Stimulated activated CD4-positive, alpha-beta T cell treated with anti-CD3 and anti-CD28 coated beads, Interleukin-1b, Interleukin-23, amount 100 ng/mL, for 48 hours (primary cell): ENCODE measurements around the gene ZNF562.
"Not testable (repeated sequence)": the region's sequence is repeated elsewhere in the genome, so short reads cannot be mapped to it uniquely, and the experiment has no call there.

Experiments used
- DNase-seq: peaks from one replicate; pipeline ENCODE4 v3.0.0-alpha.2; 2020

The ZNF562 gene

DNA sequence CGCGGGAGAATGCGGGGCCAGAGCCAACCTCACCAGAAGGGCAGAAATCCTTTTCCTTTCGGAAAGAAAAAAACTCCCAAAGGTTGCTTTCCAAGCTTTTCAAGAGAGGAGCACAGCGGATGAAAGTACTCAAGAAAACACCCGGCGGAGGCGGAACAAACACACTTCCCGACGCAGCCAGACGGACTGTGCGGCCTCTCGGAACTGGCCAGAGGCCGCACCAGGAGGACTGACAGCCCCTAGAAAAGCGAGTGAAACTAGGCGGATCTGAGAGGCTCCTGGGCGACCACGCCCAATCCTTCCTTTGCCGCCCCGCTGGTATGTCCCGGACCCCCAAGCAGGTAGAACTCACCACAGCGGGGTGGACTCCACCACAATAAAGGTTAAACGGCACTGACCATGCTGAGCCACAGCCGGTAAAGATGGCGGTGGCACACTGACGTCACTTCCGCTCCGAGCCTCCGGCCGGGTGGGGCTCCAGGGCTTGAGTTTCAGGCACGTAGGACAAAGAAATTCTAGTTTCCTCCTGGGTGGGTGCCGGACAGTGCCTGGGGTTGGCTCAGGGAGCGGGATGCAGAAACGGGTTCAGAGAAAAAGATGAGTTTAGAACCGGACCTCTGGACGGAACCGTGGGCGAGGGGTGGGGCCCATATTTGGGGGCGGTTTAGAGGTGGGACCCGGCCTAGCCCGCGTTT lies at the start of gene ZNF562:
Gene ZNF562, minus strand, starts transcription at position 438 of the 695 bp plus-strand sequence. CDS start 14,356 bp downstream, outside the sequence.
- peak; percentile 83 for DNase-seq

DNA sequence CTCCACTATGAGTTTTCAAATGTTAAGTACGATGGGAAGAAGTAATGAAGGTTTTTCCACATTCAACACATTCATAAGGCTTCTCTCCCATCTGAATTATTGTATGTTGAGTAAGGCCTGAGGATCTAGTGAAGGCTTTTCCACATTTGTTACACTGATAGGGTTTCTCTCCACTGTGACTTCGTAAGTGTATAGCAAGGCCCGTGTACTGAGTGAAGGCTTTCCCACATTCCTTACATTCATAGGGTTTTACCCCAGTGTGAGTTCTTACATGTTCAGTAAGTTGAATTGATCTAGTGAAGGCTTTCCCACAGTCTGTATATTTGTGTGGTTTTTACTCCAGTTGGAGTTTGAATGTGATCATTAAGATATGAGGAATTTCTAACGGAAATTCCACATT lies 49.3 kb upstream of the ZNF562 start:
- DNase-seq, result no peak

DNA sequence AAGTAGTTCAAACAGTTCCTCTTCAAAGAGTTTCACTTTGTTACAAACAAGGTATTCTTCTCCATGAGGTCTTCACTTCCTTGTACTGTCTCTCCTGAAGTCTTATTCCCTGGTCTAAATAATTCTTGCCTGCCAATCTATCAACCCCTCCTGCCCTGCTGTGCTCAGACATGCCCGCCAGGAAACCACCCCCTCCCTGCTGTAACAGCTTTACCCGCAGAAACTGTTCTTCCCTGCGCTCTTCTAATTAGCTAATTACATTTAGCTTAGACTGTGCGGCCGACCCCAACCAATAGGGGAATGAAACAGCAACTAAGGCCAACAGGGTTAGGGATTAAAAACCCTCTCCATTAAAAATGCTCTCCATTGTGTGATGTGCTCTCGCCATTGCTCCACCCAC lies 47.0 kb upstream of the ZNF562 start:
- DNase-seq, result no peak

DNA sequence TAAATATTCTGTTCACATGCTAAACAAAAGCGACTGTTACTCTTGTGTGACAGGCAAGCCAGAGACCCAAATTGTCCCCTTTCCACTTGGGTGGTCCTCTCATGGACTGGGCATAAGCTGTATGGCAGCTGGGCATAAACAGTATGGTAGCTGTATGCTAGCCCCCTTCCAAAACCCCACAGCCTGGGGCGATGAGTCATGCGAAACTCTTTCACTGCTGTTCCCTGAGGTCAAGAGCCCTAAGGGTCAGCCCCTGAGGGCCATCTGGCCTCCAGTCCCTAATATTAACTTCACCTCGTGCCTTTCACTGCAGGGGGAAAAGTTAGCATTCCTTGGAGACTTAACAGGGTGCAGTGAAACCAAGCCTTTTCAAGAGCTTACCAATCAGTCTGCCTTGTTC lies 45.6 kb upstream of the ZNF562 start:
- DNase-seq, result no peak

DNA sequence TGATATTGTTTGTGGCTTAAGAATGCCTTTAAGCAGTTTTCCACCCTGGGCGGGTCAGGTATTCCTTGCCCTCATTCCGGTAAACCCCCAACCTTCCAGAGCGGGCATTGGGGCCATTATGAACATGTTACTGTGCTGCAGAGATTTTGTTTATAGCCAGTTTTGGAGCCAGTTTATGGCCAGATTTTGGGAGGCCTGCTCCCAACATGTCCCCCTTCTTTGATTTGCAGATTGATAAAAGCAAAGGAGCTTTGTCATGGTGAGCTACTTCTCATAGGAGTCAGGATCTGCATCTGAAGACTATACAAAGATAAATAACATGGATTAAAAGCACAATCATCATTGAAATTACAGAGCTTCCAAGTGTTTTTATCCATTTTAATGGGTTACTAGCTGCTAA lies 36.9 kb upstream of the ZNF562 start:
- DNase-seq, result no peak

DNA sequence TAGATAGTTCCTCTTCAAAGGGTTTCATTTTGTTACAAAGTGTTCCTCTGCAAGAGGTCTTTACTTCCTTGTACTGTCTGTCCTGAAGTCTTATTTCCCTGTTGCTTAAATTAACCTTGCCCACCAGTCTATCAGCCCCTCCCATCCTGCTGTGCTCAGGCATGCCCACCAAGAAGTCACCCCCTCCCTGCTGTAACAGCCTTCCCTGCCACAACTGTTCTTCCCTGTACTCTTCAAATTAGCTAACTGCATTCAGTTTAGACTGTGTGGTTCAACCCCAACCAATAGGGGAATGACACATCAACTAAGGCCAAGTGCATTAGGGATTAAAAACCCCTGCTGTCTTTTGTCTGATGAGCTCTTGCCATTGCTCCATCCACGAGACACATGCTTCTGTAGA lies 34.4 kb upstream of the ZNF562 start:
- no peak for DNase-seq

DNA sequence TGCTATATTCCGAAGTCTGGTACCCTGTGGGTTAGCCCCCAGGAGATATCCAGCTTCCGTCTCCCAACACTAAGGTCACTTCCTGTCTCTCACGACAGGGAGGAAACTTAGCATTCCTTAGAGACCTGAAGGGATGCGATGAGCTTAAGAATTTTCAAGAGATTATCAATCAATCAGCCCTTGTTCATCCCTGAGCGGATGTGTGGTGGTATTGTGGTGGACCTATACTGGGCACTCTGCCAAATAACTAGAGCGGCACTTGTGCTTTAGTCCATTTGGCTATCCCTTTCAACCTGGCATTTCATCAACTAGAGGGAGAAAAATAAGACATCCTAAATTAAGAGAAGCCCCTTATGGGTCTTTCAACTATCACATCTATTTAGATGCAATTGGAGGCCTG lies 30.9 kb upstream of the ZNF562 start:
- DNase-seq, result no peak

DNA sequence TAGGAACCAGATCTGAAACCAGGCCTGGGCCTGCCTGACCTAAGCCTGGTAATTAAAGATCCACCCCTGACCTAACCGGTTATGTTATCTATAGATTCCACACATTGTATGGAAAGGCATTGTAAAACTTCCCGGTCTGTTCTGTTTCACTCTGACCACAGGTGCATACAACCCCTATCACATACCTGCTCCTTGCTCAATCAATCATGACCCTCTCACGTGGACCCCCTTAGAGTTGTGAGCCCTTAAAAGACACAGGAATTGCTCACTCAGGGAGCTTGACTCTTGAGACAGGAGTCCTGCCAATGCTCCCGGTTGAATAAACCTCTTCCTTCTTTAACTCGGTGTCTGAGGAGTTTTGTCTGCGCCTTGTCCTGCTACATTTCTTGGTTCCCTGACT lies 27.3 kb upstream of the ZNF562 start:
- DNase-seq, result no peak

DNA sequence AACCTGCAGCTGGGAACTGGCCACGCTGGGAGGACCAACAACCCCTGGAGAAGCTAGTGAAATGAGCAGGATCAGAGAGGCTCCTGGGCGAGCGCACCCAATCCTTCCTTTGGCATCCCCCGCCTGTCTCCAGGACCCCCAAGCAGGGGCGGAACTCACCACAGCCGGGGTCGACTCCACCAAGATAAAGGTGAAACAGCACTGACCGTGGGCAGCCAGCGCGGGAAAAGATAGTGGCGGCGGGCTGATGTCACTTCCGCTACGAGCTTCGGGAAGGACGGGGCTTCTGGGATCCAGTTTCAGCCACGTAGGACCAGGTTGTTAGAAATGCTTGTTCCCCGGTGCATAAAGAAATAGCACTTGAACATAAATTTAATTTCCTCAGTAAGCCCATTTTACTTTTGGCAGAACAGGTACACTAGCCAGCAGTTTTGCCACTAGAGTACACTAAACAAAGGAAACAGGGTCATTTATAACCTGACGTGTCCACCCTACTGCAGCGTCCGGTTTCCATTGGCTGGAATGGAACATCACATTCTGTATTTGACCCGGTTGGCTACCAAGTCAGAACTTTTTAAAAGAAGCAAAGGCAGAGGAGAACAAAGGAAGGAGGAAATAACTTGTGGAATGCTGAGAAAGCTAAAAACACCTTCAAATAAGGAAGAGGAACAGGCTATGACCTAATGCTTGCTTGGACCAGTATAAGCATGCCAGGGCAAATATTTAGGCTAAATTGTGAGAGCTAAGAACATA lies 25.5 kb upstream of the ZNF562 start:
- DNase-seq, result no peak

DNA sequence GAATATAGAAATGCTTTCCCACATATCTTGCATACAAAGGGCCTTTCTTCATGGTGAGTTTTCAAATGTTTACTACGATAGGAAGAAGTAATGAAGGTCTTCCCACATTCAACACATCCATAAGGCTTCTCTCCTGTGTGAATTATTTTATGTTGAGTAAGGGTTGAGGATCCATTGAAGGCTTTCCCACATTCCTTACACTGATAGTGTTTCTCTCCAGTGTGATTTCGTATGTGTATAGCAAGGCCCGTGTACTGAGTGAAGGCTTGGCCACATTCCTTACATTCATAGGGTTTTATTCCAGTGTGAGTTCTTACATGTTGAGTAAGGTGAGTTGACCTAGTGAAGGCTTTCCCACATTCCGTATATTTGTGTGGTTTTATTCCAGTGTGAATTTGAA lies 15.4 kb upstream of the ZNF562 start:
- DNase-seq, result not testable (repeated sequence)

DNA sequence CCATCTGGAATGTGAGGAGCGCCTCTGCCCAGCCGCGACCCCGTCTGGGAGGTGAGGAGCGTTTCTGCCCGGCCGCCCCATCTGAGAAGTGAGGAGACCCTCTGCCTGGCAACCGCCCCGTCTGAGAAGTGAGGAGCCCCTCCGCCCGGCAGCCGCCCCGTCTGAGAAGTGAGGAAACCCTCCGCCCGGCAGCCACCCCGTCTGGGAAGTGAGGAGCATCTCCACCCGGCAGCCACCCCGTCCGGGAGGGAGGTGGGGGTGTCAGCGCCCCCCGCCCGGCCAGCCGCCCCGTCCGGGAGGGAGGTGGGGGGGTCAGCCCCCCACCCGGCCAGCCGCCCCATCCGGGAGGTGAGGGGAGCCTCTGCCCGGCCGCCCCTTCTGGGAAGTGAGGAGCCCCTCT lies 5.1 kb upstream of the ZNF562 start:
- not testable (repeated sequence) for DNase-seq

DNA sequence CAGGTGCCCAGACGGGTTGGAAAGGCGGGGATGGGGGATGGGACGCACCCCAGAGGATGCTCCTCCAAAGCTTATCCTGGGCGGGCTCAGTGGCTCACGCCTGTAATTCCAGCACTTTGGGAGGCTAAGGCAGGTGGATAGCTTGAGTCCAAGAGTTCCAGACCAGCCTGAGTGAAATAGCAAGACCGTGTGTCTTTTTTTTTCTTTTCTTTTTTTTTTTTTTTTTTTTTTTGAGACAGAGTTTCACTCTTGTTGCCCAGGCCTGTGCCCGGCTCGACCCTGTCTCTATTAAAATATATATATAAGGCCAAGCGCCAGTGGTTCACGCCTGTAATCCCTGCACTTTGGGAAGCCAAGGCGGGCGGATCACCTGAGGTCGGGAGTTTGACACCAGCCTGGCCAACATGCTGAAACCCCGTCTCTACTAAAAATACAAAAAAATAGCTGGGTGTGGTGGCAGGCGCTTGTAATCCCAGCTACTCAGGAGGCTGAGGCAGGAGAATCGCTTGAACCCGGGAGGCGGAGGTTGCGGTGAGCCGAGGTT lies 530 bp upstream of the ZNF562 start:
- not testable (repeated sequence) for DNase-seq

DNA sequence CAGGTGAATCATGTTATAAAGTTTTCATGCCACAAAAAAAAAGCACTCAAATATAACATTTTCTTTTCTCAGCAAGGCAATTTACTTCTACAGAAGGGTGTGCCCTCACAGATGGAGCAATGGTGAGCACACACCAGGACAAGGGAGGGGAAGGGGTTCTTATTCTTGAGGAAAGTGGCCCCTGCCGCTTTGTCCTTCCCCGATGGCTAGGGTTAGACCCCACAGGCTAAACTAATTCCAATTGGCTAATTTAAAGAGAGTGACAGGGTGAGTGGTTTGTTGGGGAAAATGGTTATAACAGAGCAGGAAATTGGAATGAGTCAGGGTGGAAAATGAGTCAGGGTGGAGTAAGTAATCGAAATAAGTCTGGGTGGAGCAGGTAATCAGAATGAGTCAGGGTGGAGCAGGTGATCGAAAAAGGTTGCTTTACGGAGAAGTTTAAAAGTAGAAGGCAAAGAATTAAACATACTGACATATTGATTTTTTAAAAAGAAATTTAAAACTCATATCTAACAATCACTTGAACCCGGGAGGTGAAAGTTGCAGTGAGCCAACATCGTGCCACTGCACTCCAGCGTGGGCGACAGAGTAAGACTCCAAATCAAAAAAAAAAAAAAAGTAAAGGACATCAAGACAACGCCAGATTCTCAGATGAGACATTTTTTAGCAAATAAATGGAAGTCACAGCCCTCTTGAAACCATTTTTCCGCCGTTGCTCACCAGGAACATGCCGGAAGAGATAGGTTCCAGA lies 813 bp downstream of the ZNF562 start:
- peak; percentile 24 for DNase-seq

DNA sequence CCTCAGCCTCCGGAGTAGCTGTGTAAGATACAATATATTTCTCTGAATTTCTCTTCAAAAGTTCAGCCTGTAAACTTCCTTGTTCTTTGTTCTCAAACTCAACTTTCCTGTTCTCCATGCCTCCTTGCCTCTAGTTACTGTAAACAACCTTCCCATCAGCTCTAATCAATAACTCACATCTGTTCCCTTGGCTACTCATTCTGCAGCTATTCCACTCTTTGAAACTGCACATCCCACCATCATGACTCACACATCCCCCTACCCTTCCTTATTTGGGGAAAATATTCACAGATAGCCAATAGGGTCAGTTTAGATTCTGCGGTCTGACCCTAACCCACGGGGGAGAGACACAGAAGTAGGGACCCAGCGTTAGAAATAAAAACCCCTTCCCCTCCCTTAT lies 2.0 kb downstream of the ZNF562 start:
- no peak for DNase-seq

DNA sequence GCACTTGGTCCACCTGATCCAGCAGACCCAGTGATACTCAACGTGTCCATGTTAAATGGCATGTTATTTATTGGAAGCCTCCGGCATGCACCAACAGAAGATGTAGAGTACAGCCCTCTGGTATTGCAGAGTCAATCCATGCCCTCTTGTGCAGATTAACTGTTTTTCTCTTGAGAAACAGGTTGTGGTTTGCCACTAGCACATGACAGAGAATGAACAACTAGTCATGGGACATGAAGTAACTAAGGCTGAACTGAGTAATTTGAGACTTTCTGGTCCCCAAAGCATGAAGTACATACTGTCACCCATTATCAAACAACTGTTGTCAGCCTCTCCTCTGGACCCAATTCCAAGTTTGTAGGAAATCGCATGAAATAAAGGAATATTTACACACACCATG lies 3.2 kb downstream of the ZNF562 start:
- no peak for DNase-seq

DNA sequence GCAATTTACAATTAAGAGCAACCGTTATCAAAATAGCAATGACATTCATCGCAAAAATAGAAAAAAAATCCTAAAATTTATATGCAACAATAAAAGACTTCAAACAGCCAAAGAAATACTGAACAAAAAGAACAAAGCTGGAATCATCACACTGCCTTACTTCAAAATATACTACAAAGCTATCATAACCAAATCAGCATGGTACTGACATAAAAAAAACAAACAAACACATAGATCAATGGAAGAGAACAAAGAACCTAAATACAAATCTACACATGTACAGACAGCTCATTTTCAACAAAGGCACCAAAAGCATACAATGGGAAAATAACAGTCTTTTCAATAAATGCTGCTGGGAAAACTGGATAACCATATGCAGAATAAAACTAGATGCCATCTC lies 6.4 kb downstream of the ZNF562 start:
- no peak for DNase-seq

DNA sequence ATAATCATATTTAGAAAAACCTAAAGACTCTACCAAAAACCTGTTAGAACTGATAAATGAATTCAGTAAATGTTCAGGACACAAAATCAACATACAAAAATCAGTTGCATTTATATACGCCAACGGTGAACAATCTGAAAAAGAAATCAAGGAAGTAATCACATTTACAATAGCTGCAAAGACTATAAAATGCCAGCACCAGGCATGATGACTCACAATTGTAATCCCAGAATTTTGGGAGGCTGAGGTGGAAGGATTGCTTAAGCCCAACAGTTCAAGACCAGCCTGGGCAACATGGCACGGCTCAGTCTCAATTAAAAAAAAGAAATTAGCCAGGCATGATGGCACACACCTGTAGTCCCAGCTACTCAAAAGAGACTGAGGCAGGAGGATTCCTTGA lies 7.0 kb downstream of the ZNF562 start:
- DNase-seq, result no peak

DNA sequence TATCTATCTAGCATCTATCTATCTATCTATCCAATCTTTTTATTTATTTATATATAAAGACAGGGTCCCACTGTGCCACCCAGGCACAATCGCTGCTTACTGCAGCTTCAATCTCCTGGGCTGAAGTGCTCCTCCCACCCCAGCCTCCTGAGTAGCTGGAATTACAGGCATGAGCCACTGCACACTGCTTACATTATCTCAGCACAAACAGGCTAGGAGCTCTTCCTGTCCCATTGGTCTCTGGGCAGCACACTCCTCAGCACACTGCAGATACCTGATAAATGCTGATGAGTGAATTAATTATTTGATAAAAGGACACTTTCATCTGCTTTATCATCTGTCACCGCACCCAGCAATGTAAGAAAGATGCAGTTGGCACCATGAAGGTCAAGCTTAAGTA lies 16.1 kb downstream of the ZNF562 start:
- DNase-seq, result no peak

DNA sequence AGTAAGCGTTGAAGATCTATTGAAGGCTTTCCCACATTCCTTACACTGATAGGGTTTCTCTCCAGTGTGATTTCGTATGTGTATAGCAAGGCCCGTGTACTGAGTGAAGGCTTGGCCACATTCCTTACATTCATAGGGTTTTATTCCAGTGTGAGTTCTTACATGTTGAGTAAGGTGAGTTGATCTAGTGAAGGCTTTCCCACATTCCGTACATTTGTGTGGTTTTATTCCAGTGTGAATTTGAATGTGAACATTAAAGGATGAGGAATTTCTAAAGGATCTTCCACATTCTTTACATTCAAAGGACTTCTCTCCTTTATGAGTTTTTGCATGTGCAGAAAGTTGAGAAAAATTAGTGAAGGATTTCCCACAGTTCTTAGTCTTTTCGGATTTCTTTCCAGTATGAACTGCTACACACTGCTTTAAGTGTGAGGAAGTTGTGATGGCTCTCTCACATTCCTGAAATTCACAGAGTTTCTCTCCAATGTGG lies 21.8 kb downstream of the ZNF562 start:
- DNase-seq, result not testable (repeated sequence)

DNA sequence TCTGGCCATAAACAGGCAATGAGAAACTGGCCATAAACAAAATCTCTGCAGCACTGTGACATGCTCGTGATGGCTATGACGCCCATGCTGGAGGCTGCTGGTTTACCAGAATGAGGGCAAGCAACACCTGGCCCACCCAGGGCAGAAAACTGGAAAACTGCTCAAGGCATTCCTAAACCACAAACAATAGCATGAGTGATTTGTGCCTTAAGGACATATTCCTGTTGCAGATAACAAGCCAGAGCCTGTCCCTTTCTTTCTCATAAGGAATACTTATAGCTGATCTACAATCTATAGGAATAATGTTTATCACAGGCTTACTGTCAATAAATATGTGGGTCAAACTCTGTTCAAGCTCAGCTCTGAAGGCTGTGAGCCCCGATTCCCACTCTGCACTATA lies 23.4 kb downstream of the ZNF562 start:
- DNase-seq, result not testable (repeated sequence)

DNA sequence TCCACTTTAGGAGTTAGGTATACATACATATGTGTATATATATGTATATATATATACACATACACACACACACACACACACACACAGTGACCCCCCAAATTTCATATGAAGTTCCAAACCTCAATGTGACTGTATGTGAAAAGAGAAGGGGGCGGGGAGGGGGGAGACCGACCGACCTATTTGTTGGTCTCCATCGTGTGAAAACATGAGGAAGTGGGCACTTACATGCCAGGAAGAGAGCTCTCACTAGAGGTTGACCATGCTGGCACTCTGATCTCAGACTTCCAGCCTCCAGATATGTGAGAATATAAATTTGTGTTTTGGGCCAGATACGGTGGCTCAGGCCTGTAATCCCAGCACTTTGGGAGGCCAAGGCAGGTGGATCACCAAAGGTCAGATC lies 24.6 kb downstream of the ZNF562 start:
- no peak for DNase-seq

DNA sequence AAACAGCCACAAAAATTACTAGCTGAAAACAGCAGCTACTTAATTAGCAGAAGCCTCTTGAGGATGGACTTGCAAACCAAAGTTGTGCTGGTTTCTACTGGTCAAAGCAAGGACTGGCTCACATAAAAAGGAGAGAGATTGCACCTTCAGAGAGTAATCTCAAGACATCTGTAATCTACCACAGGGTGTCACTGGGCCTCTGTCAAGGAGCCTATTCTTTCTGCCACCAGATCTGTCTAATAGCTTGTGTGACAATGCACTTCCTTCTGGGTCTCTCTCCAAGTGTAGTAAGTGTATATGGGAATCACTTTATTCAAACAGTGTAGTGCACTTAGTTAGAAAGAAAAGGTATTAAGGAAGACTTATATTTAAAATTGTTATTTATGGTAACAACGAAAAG lies 29.4 kb downstream of the ZNF562 start:
- DNase-seq, result no peak

DNA sequence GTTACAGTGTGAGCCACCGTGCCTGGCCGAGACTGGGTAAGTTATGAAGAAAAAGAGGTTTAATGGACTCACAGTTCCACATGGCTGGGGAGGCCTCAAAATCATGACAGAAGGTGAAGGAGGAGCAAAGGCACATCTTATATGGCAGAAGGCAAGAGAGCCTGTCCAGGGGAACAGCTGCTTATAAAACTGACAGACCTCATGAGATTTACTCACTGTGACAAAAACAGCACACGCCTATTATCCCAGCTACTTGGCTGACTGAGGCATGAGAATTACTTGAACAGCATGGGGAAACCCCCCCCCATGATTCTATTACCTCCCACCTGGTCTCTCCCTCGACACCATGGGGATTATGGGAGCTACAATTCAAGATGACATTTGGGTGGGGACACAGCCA lies 30.4 kb downstream of the ZNF562 start:
- no peak for DNase-seq
